WTC11 (cell line): ENCODE results near the gene NEUROD2. TPM values are rescaled to one million over a fixed set of nuclear protein-coding genes. Genes with fewer than 3 reads are reported as not detected.
A peak's percentile ranks its signal among the peaks of the same experiment; 100 is the strongest.

Source experiments
- ATAC-seq: fragments of 200-7000 bp; cut with Tn5 transposase; 2 replicates; pipeline ENCODE4 v1.10.0; 2021; ENCODE audit warnings: mild to moderate bottlenecking, moderate library complexity
- CTCF ChIA-PET: fragments of 300-600 bp; sonication (Branson Sonifier 250); formaldehyde crosslinking; loops from one replicate; lab custom pipeline; 2021; ENCODE audit warnings: antibody characterized with exemption; lab: Charles Lee
- POLR2A ChIA-PET: fragments of 350-600 bp; sonication (Branson Sonifier 250); formaldehyde crosslinking; loops from one replicate; lab custom pipeline; 2021; ENCODE audit warnings: antibody characterized with exemption; lab: Charles Lee
- DNase-seq: peaks from one replicate; pipeline ENCODE4 v3.0.0; 2021; ENCODE audit warnings: low spot score
- H3K27ac Mint-ChIP-seq: 2 replicates; pipeline ENCODE4 v1.8.0; 2021; ENCODE audit warnings: mixed read lengths
- H3K27me3 Mint-ChIP-seq: 2 replicates; pipeline ENCODE4 v1.8.0; 2021; ENCODE audit warnings: low read depth, mild to moderate bottlenecking, moderate library complexity, mixed read lengths
- H3K36me3 Mint-ChIP-seq: 2 replicates; pipeline ENCODE4 v1.8.0; 2021; ENCODE audit warnings: mixed read lengths
- H3K4me1 Mint-ChIP-seq: 2 replicates; pipeline ENCODE4 v1.8.0; 2022; ENCODE audit warnings: mixed read lengths
- H3K4me3 Mint-ChIP-seq: 2 replicates; pipeline ENCODE4 v1.8.0; 2021; ENCODE audit warnings: mild to moderate bottlenecking, moderate library complexity, mixed read lengths
- H3K9me3 Mint-ChIP-seq: 2 replicates; pipeline ENCODE4 v1.8.0; 2021; ENCODE audit warnings: mixed read lengths
- FOXP1 ChIP-seq: sonication (generic); formaldehyde crosslinking; IDR thresholded peaks from 2 replicates; pipeline ENCODE4 v1.8.0; 2022; ENCODE audit warnings: missing genetic modification reagents, mild to moderate bottlenecking, moderate library complexity, borderline replicate concordance
- NR2C2 ChIP-seq: sonication (generic); formaldehyde crosslinking; IDR thresholded peaks from 2 replicates; pipeline ENCODE4 v1.8.0; 2022; ENCODE audit warnings: mild to moderate bottlenecking, missing genetic modification reagents
- PRRX2 ChIP-seq: fragments of 250-450 bp; sonication (Bioruptor Pico); IDR thresholded peaks from 2 replicates; pipeline ENCODE4 v1.8.0; 2021; ENCODE audit warnings: mild to moderate bottlenecking
- RELA ChIP-seq: sonication (generic); formaldehyde crosslinking; IDR thresholded peaks from 2 replicates; pipeline ENCODE4 v1.8.1; 2022; ENCODE audit warnings: missing genetic modification reagents, mild to moderate bottlenecking, borderline replicate concordance
- ZNF263 ChIP-seq: sonication (generic); formaldehyde crosslinking; IDR thresholded peaks from 2 replicates; pipeline ENCODE4 v1.8.1; 2022; ENCODE audit warnings: low read depth, mild to moderate bottlenecking, moderate library complexity, missing genetic modification reagents
- ZNF416 ChIP-seq: fragments of 250-450 bp; sonication (Bioruptor Pico); IDR thresholded peaks from 2 replicates; pipeline ENCODE4 v1.9.0; 2021; ENCODE audit warnings: mild to moderate bottlenecking, inconsistent platforms
- total RNA-seq: library from RNA; stranded (reverse); gene quantifications from 3 replicates; pipeline ENCODE4 v1.2.3, GENCODE V29; 2021
- TF ChIP-seq, protein P1 (sequence below): sonication (generic); formaldehyde crosslinking; IDR thresholded peaks from 2 replicates; pipeline ENCODE4 v1.8.1; 2023; ENCODE audit warnings: mild to moderate bottlenecking, missing genetic modification reagents
- TF ChIP-seq, protein P2 (sequence below): fragments of 200-600 bp; IDR thresholded peaks from 2 replicates; pipeline ENCODE4 v1.8.0; 2022; ENCODE audit warnings: antibody characterized with exemption
- TF ChIP-seq, protein P3 (sequence below): fragments of 250-450 bp; sonication (Bioruptor Pico); IDR thresholded peaks from 2 replicates; pipeline ENCODE4 v2.1.2; 2022; ENCODE audit warnings: mild to moderate bottlenecking, moderate library complexity

NEUROD2 gene
- total RNA-seq, 1 experiment from 2014 or later = not detected

DNA sequence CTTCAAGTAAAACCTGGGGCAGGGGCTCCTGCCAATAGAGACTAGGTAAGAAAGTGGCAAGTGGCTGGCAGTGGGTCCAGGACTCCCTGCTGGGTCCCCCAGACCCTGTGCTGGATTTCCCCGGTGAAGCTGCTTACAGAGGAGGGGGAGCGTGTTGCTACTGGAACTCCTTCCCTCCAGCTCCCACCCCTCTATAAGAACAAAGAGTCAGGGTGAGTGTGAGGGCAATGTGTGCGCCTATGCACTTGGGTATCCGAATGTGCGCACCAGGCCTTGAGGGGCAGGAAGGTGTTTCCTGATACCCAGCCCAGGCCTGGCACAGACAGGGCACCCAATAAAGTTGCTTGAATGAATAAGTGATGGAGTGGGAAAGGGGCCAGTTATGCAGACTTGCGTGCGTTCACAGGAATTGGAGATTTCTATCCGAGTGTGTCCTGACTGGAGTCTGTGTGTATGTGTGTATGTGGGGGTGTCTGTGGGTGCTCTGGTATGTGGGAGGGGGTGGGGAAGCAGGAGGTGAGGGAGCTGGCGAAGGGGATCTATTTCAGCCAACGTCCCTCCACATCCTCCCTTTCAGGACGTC lies 11.7 kb downstream of the NEUROD2 start (continued):
- no peak for TF ChIP-seq RELA
- TF ChIP-seq ZNF416 (CRISPR knock-in tag) = no peak
- TF ChIP-seq, all 79 proteins: peak for 0

DNA sequence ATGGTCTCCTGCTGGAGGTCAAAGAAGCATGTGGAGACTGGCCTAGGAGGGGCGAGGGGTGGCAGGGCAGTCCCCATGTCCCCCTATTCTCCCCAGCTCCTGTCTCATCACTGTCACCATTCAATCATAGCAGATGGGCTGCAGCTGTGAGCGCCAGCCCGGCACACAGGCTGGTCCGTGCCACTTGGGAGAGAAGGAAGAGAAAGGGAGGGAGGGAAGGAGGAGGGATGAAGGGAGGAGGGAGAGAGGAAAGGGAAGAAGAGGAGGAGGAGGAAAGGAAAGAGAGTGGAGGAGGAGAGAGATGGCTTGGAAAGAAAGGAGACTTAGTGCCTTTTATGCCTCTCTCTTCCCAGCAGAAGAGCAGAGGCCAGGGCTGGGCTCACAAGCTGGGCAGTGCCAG lies 12.4 kb downstream of the NEUROD2 start:
- POLR2A ChIA-PET = no interaction called here
- no peak overlapping the region for H3K27ac Mint-ChIP-seq

DNA sequence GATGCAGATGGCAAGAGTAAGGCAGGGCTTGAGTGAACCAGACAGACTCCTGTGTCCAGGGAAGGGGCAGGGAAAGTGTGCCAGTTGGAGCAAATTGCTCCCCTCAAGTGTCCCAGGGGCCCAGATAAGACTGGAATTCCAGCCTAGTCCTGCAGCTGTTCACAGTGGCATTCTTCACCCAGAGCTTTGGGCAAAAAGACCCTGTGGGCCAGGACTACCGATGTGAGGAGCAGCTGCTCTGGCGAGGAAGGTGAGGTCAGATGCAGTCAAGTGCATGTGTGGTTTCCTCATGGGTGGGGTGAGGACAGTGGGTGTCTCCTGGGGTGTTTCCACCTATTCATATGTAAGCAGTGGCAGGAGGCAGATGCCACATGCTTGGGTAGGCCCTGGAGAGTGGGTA lies 14.3 kb downstream of the NEUROD2 start:
- Mint-ChIP-seq H3K9me3 (no peaks in the 10 kb centered on the region), H3K36me3 (no peaks in the 10 kb centered on the region), H3K27me3 (peaks cover 87% of the 10 kb centered on the region), H3K4me3 (no peak overlapping the region), H3K4me1 (peaks cover 36% of the 10 kb centered on the region), H3K27ac (no peak overlapping the region)
- POLR2A ChIA-PET = no interaction called here
- DNase-seq = no peak
- TF ChIP-seq, protein P1, sequence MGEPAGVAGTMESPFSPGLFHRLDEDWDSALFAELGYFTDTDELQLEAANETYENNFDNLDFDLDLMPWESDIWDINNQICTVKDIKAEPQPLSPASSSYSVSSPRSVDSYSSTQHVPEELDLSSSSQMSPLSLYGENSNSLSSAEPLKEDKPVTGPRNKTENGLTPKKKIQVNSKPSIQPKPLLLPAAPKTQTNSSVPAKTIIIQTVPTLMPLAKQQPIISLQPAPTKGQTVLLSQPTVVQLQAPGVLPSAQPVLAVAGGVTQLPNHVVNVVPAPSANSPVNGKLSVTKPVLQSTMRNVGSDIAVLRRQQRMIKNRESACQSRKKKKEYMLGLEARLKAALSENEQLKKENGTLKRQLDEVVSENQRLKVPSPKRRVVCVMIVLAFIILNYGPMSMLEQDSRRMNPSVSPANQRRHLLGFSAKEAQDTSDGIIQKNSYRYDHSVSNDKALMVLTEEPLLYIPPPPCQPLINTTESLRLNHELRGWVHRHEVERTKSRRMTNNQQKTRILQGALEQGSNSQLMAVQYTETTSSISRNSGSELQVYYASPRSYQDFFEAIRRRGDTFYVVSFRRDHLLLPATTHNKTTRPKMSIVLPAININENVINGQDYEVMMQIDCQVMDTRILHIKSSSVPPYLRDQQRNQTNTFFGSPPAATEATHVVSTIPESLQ (CRISPR knock-in tag) = no peak
- no peak for TF ChIP-seq PRRX2 (CRISPR knock-in tag)
- no peak for ATAC-seq
- CTCF ChIA-PET = interaction anchor here (0.8 to 1.8 kb wide), 3 partner anchors 17 to 45 kb away, joined by 3 to 12 read pairs (median 4); no protein-coding TSS in a partner anchor

More for the DNA sequence above, 12.4 kb downstream of the NEUROD2 start:
- TF ChIP-seq, protein P2, sequence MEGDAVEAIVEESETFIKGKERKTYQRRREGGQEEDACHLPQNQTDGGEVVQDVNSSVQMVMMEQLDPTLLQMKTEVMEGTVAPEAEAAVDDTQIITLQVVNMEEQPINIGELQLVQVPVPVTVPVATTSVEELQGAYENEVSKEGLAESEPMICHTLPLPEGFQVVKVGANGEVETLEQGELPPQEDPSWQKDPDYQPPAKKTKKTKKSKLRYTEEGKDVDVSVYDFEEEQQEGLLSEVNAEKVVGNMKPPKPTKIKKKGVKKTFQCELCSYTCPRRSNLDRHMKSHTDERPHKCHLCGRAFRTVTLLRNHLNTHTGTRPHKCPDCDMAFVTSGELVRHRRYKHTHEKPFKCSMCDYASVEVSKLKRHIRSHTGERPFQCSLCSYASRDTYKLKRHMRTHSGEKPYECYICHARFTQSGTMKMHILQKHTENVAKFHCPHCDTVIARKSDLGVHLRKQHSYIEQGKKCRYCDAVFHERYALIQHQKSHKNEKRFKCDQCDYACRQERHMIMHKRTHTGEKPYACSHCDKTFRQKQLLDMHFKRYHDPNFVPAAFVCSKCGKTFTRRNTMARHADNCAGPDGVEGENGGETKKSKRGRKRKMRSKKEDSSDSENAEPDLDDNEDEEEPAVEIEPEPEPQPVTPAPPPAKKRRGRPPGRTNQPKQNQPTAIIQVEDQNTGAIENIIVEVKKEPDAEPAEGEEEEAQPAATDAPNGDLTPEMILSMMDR = no peak
- TF ChIP-seq, protein P1 (CRISPR knock-in tag) = no peak
- TF ChIP-seq FOXP1 (CRISPR knock-in tag) (0 out of 2 replicates have a peak, but pooled peaks have one; percentile 28), ZNF416 (CRISPR knock-in tag) (no peak), NR2C2 (CRISPR knock-in tag) (no peak), ZNF263 (peak; percentile 79; the same call in 1 of the 2 replicates)
- TF ChIP-seq, protein P3, sequence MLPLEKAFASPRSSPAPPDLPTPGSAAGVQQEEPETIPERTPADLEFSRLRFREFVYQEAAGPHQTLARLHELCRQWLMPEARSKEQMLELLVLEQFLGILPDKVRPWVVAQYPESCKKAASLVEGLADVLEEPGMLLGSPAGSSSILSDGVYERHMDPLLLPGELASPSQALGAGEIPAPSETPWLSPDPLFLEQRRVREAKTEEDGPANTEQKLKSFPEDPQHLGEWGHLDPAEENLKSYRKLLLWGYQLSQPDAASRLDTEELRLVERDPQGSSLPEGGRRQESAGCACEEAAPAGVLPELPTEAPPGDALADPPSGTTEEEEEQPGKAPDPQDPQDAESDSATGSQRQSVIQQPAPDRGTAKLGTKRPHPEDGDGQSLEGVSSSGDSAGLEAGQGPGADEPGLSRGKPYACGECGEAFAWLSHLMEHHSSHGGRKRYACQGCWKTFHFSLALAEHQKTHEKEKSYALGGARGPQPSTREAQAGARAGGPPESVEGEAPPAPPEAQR = no peak
- TF ChIP-seq, all 79 proteins: peak for 2
- CTCF ChIA-PET = interaction anchor here (0.5 to 1.6 kb wide), 6 partner anchors 16 to 193 kb away, joined by 4 to 13 read pairs (median 5); no protein-coding TSS in a partner anchor
- DNase-seq (no peak), ATAC-seq (no peak)
- Mint-ChIP-seq H3K4me1 (peaks cover 46% of the 10 kb centered on the region), H3K27me3 (peaks cover 96% of the 10 kb centered on the region), H3K4me3 (no peak overlapping the region), H3K36me3 (no peaks in the 10 kb centered on the region), H3K9me3 (no peaks in the 10 kb centered on the region)
